Stimulated activated CD4-positive, alpha-beta T cell treated with anti-CD3 and anti-CD28 coated beads, Interleukin-4, amount 100 ng/mL, for 1 hour (primary cell): ENCODE data around the gene PDZD2.
"Not testable (repeated sequence)": the region's sequence is repeated elsewhere in the genome, so short reads cannot be mapped to it uniquely, and the experiment has no call there.

Experiments used
- DNase-seq: peaks from one replicate; pipeline ENCODE4 v3.0.0-alpha.2; 2020

The PDZD2 gene

GRCh38 chr5:31741496-31741895 is 102.6 kb downstream of the PDZD2 start:
- no peak for DNase-seq

- no peak for DNase-seq
Observed at GRCh38 chr5:31743678-31744077, 104.7 kb downstream of the PDZD2 start.

- DNase-seq: no peak
Observed at GRCh38 chr5:31748458-31749172, 109.7 kb downstream of the PDZD2 start.

- no peak for DNase-seq
Observed at GRCh38 chr5:31750215-31750614, 111.3 kb downstream of the PDZD2 start.

GRCh38 chr5:31751610-31752009 is 112.7 kb downstream of the PDZD2 start:
- DNase-seq: no peak

GRCh38 chr5:31753700-31754357 is 114.9 kb downstream of the PDZD2 start:
- no peak for DNase-seq

- no peak for DNase-seq
Observed at GRCh38 chr5:31754358-31754704, 115.4 kb downstream of the PDZD2 start.

GRCh38 chr5:31754741-31755675 is 116.1 kb downstream of the PDZD2 start:
- DNase-seq: no peak

- no peak for DNase-seq
Observed at GRCh38 chr5:31755676-31756230, 116.8 kb downstream of the PDZD2 start.

GRCh38 chr5:31757806-31758205 is 118.9 kb downstream of the PDZD2 start:
- no peak for DNase-seq

GRCh38 chr5:31758803-31759425 is 120.0 kb downstream of the PDZD2 start:
- no peak for DNase-seq

- no peak for DNase-seq
Observed at GRCh38 chr5:31759925-31760324, 121.0 kb downstream of the PDZD2 start.

GRCh38 chr5:31761877-31762276 is 122.9 kb downstream of the PDZD2 start:
- no peak for DNase-seq

GRCh38 chr5:31763424-31763823 is 124.5 kb downstream of the PDZD2 start:
- no peak for DNase-seq

- DNase-seq: not testable (repeated sequence)
Observed at GRCh38 chr5:31764687-31765086, 125.8 kb downstream of the PDZD2 start.

- DNase-seq: no peak
Observed at GRCh38 chr5:31767335-31768031, 128.6 kb downstream of the PDZD2 start.

- no peak for DNase-seq
Observed at GRCh38 chr5:31768046-31768445, 129.1 kb downstream of the PDZD2 start.

GRCh38 chr5:31768784-31769183 is 129.9 kb downstream of the PDZD2 start:
- DNase-seq: no peak

- no peak for DNase-seq
Observed at GRCh38 chr5:31769530-31769929, 130.6 kb downstream of the PDZD2 start.

- no peak for DNase-seq
Observed at GRCh38 chr5:31770132-31770720, 131.3 kb downstream of the PDZD2 start.

GRCh38 chr5:31770998-31771397 is 132.1 kb downstream of the PDZD2 start:
- no peak for DNase-seq

GRCh38 chr5:31771500-31771899 is 132.6 kb downstream of the PDZD2 start:
- DNase-seq: no peak
